HuH-7 (cell line): ENCODE data around the gene COL4A1.

Experiments used
- DNase-seq: peaks from one replicate; pipeline ENCODE4 v3.0.0; 2011; ENCODE audit warnings: low spot score

COL4A1 gene

GRCh38 chr13:110293037-110293436 lies 13.9 kb downstream of the COL4A1 start:
- no peak for DNase-seq

GRCh38 chr13:110291286-110291685 lies 15.7 kb downstream of the COL4A1 start:
- no peak for DNase-seq

GRCh38 chr13:110290826-110291225 lies 16.1 kb downstream of the COL4A1 start:
- no peak for DNase-seq

GRCh38 chr13:110290153-110290552 lies 16.8 kb downstream of the COL4A1 start:
- DNase-seq, result no peak

- DNase-seq, result no peak
Observed at GRCh38 chr13:110289661-110290060, 17.3 kb downstream of the COL4A1 start.

- DNase-seq, result no peak
Observed at GRCh38 chr13:110289174-110289573, 17.8 kb downstream of the COL4A1 start.

GRCh38 chr13:110286833-110287819 lies 19.8 kb downstream of the COL4A1 start:
- no peak for DNase-seq

GRCh38 chr13:110285991-110286832 lies 20.7 kb downstream of the COL4A1 start:
- DNase-seq, result no peak

- no peak for DNase-seq
Observed at GRCh38 chr13:110284779-110285484, 22.0 kb downstream of the COL4A1 start.

- no peak for DNase-seq
Observed at GRCh38 chr13:110283736-110284517, 23.0 kb downstream of the COL4A1 start.

- no peak for DNase-seq
Observed at GRCh38 chr13:110282316-110282841, 24.6 kb downstream of the COL4A1 start.

- no peak for DNase-seq
Observed at GRCh38 chr13:110281736-110282135, 25.2 kb downstream of the COL4A1 start.

- no peak for DNase-seq
Observed at GRCh38 chr13:110280985-110281688, 25.8 kb downstream of the COL4A1 start.

GRCh38 chr13:110280231-110280813 lies 26.6 kb downstream of the COL4A1 start:
- no peak for DNase-seq

- DNase-seq, result no peak
Observed at GRCh38 chr13:110279684-110280083, 27.3 kb downstream of the COL4A1 start.

- no peak for DNase-seq
Observed at GRCh38 chr13:110278859-110279258, 28.1 kb downstream of the COL4A1 start.

- no peak for DNase-seq
Observed at GRCh38 chr13:110277357-110277975, 29.5 kb downstream of the COL4A1 start.

- DNase-seq, result no peak
Observed at GRCh38 chr13:110276553-110276950, 30.4 kb downstream of the COL4A1 start.

GRCh38 chr13:110275931-110276552 lies 30.9 kb downstream of the COL4A1 start:
- no peak for DNase-seq
